SU-DHL-6 (cell line): Measurements from ENCODE around the gene ROCK2.

ENCODE experiments used
- CTCF ChIP-seq: fragments of 200-600 bp; sonication (generic); IDR thresholded peaks from one replicate; pipeline ENCODE4 v1.5.1; 2017; ENCODE audit warnings: antibody characterized with exemption, mild to moderate bottlenecking, low read length, moderate library complexity; ENCODE audit not compliant: insufficient read depth, poor library complexity, severe bottlenecking
- EZH2phosphoT487 ChIP-seq: fragments of 200-600 bp; sonication (generic), shearing (Covaris generic); conservative IDR thresholded peaks from 2 replicates; pipeline ENCODE4 v1.6.1; 2018; ENCODE audit warnings: mild to moderate bottlenecking, antibody characterized with exemption, low read length, moderate library complexity, mixed read lengths

- TF ChIP-seq CTCF = no peak
- no peak for TF ChIP-seq EZH2phosphoT487
Observed at GRCh38 chr2:11343650-11344341, 640 bp downstream of the ROCK2 start.
